ENCODE results near the gene TRIOBP. TPM values are rescaled to one million over a fixed set of nuclear protein-coding genes. Genes with fewer than 3 reads are reported as not detected.
A peak's percentile ranks its signal among the peaks of the same experiment; 100 is the strongest.

The TRIOBP gene
- total and polyA plus RNA-seq, 2 donors (not counting 3 experiments of a cell fraction or from before 2014, with no cell fraction given) = 60.6 to 104 TPM

DNA sequence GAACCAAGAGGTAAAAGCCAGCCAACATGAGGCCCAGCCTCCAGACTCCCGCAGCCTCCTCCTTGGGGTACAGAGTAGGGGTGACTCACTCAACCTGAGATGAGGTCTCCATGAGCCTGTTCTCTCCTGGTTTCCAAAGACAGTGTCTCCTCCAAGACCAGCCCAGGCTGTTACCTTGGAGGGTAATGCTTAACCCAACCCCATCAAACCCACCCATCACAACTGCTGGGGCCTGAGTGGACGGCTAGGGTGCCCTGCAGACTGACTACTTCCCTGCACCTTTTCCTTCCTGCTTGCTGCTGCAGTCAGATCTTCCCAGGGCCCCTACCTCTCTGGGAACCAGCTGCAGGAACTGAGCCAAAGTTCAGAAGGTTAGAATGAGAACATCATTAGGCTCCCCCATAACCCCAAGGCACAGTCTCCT lies 15.8 kb upstream of the TRIOBP start:
- no peak overlapping the region for H2AFZ ChIP-seq (ENCODE audit: low read depth, low read length)
- H3K36me3 ChIP-seq (ENCODE audit: control insufficient read depth in 2 of 2, extremely low read depth in 1 of 2, insufficient read depth in 2 of 2, low read length in 2 of 2) = peaks cover 7 to 8% of the 10 kb centered on the region in 2 experiments
- no peak for DNase-seq (ENCODE audit: low read depth, low spot score)
- BruUV-seq (replicated peaks) = no TSS peak
- POLR2A ChIA-PET = interaction anchor here (0.5 to 1.6 kb wide), 4 partner anchors 20 to 162 kb away, joined by 3 to 5 read pairs (median 4); no protein-coding TSS in a partner anchor
- no peaks in the 10 kb centered on the region for H3K9me1 ChIP-seq (replicated peaks; ENCODE audit: control insufficient read depth, extremely low read depth, insufficient read depth, low read length)
- H3K4me2 ChIP-seq (ENCODE audit: insufficient read depth, low read length) = no peak overlapping the region
- intact Hi-C loops (cut with micrococcal nuclease) = loop anchor here (1.0 to 2.0 kb wide), 4 partner anchors 23 to 142 kb away; partner anchors contain the start of gene PDXP
- H3K79me2 ChIP-seq (ENCODE audit: control insufficient read depth, insufficient read depth, low read length) = peaks cover 22% of the 10 kb centered on the region
- CTCF ChIA-PET = interaction anchor here (0.6 to 8.7 kb wide), 27 partner anchors 9 to 141 kb away, joined by 3 to 307 read pairs (median 4); partner anchors contain the start of gene PDXP
- peak; percentile 49 for FAIRE-seq
- no peaks in the 10 kb centered on the region for H3K9me3 ChIP-seq (replicated peaks; ENCODE audit: control insufficient read depth, insufficient read depth, low read length)
- dilution Hi-C loops (cut with MboI; ENCODE audit: extremely low pct_ligation_motif_present, low sequenced_read_pairs) = no loop called here
- no peak overlapping the region for H3K27ac ChIP-seq (ENCODE audit: insufficient read depth, low read depth, low read length)
- H3K4me3 ChIP-seq (replicated peaks in 1 of 3; ENCODE audit: insufficient read depth in 1 of 3, low read depth in 1 of 3, low read length in 3 of 3) = no peak overlapping the region
- no peaks in the 10 kb centered on the region for H3K27me3 ChIP-seq (ENCODE audit: control insufficient read depth in 2 of 2, insufficient read depth in 2 of 2, low read length in 2 of 2)
- no peak for TF ChIP-seq POLR2AphosphoS5 (IDR thresholded peaks at IDR 0.05; ENCODE audit: insufficient read depth, low read depth, low read length)
- no peak for TF ChIP-seq FOS (IDR thresholded peaks at IDR 0.05; ENCODE audit: borderline replicate concordance, insufficient read depth, low read length)
- no peak for TF ChIP-seq GATA2 (IDR thresholded peaks at IDR 0.05; ENCODE audit: insufficient read depth, insufficient read length, low read depth, low read length)
- no peak for TF ChIP-seq MYC (IDR thresholded peaks at IDR 0.05; ENCODE audit: low read depth, low read length)
- no peak for TF ChIP-seq POLR2A (IDR thresholded peaks at IDR 0.05; ENCODE audit: low read depth, low read length)
- TF ChIP-seq JUN (IDR thresholded peaks at IDR 0.05; ENCODE audit: borderline replicate concordance, insufficient read depth, insufficient read length, low read depth) = no peak
- no peak for TF ChIP-seq CTCF (IDR thresholded peaks at IDR 0.05; ENCODE audit: extremely low read depth in 1 of 2, insufficient read depth in 1 of 2, low read depth in 1 of 2, low read length in 2 of 2)
- TF ChIP-seq MAX (IDR thresholded peaks at IDR 0.05; ENCODE audit: insufficient read depth, insufficient read length) = no peak
- no peaks in the 10 kb centered on the region for H4K20me1 ChIP-seq (replicated peaks; ENCODE audit: control insufficient read depth, extremely low read depth, insufficient read depth, low read length)
- H3K4me1 ChIP-seq (ENCODE audit: control insufficient read depth, extremely low read depth, insufficient read depth, low read length) = peaks cover 11% of the 10 kb centered on the region
- H3K9ac ChIP-seq (replicated peaks; ENCODE audit: extremely low read depth, insufficient read depth, low read length) = no peak overlapping the region

Data from endothelial cell of umbilical vein (primary cell).